Measurements from ENCODE around the gene CORO2A.
"Not testable (repeated sequence)": the region's sequence is repeated elsewhere in the genome, so short reads cannot be mapped to it uniquely, and the experiment has no call there.

Gene CORO2A

DNA sequence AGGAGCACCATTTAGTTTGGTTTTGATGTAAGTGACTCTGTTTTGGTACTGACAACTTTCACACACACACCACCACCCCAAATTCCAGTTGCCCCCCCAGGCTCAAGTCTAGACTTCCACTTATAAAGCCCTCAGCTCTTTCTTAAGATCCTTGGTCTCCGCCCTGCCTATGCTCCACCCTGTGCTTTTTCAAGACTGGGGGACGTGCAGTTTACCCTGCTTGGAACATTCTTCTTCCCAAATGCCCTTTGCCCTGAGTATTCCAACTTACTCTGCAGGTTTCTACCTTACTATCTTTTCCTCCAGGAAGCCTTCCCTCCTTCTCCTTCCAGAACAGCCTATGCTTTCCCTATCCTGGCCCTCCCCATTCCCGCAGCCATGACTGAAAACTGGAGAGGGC, 72.0 kb downstream of the CORO2A start:
- peaks cover 20% of the 10 kb centered on the region for H3K36me3 Mint-ChIP-seq (ENCODE audit: low read depth)
- H3K27me3 Mint-ChIP-seq (ENCODE audit: low read depth): no peaks in the 10 kb centered on the region
- no peaks in the 10 kb centered on the region for H3K9me3 Mint-ChIP-seq
- H3K4me3 Mint-ChIP-seq: peak overlapping the region; percentile 85
- peaks cover 40% of the 10 kb centered on the region for H3K4me1 Mint-ChIP-seq (ENCODE audit: low read depth)
- H3K27ac Mint-ChIP-seq: peak overlapping the region; percentile 77

DNA sequence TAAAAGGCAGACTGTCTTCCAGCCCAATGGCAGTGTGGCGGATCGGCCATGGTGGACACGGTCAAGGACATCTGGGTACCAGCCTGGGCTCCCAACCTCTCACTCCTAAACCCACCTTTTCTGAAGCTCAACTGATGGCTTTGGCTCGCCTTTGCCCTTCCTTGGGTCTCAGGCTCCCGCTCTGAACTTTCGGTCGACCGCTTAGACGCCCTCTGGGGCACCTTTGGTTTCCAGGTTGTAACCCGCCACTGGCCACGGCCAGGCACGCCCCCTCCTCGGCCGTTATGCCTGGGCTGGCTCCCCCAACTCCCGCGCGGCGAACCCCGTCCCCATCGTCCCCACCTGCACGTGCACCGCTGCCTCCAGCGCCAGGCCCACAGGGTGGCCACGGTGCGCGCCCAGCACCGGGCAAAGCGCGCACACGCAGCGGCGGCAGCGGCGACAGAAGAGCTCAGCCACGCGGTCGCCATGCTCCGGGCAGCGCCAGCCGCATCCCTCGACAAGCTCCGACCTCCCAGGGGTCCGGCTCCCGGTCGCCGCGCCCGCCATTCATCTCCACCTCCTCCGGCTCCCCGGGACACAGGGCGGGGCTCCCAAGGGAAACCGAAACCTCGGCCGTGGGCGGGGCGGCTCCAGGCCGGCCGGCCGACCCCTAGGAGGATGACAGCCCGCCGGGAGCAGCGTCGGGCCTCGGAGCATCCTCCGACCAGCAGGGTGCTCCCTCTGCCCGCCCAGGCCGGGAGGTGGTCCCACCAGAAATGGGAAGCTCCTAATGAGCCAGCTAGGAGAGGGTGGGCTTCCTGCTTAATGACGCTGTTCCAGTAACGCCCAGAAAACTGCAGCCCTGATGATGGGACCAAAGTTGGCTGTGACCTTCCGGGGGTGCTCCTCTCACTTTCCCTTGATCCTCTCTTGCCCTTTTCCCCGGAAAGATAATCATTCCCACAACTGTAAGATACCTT, 73.5 kb downstream of the CORO2A start, which contains the start of gene TRIM14:
Gene TRIM14 (minus strand): TSS at position 583 of the 962 bp plus-strand sequence. CDS start 34 bp downstream, at position 549.
- peaks cover 42% of the 10 kb centered on the region for H3K4me1 Mint-ChIP-seq (ENCODE audit: low read depth)
- H3K36me3 Mint-ChIP-seq (ENCODE audit: low read depth): peaks cover 19% of the 10 kb centered on the region
- H3K4me3 Mint-ChIP-seq: peak within 1 kb of the TSS; percentile 85
- peak within 1 kb of the TSS; percentile 90 for H3K27ac Mint-ChIP-seq
- no peaks in the 10 kb centered on the region for H3K9me3 Mint-ChIP-seq
- H3K27me3 Mint-ChIP-seq (ENCODE audit: low read depth): no peaks in the 10 kb centered on the region

DNA sequence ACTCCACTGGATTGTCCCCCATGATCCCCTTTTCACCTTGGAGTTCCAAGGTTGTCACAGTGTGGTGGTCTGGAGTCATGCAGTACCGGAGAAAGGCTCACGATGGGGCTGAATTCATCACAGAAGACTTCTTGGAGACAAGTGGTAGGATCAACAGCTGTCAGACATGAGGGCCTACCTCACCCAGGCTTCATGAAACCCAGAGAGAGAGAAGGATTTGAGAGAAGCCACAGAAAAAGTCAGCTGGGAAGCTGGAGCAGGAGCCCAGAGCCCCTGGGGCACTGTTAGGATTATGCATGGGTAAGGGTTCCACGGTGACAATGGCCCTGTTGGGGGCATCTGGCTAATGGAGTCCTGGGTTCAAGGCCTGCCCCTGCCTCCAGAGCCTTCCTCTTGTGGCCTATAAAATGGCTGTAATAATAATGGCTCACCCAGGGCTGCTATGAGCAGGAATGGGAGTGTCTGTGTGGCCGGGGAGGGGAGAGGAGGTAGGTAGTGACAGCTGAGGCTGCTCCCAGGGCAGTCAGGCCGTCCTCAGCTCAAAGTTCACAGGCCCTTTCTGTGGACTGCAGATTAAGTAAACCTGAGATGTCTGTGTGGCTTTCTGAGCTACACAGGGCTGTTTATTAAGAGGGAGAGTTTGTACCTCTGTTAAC, 74.3 kb downstream of the CORO2A start:
- H3K36me3 Mint-ChIP-seq (ENCODE audit: low read depth): peaks cover 22% of the 10 kb centered on the region
- peak overlapping the region; percentile 85 for H3K4me3 Mint-ChIP-seq
- H3K27me3 Mint-ChIP-seq (ENCODE audit: low read depth): no peaks in the 10 kb centered on the region
- H3K4me1 Mint-ChIP-seq (ENCODE audit: low read depth): peaks cover 44% of the 10 kb centered on the region
- no peaks in the 10 kb centered on the region for H3K9me3 Mint-ChIP-seq
- peak overlapping the region; percentile 90 for H3K27ac Mint-ChIP-seq

DNA sequence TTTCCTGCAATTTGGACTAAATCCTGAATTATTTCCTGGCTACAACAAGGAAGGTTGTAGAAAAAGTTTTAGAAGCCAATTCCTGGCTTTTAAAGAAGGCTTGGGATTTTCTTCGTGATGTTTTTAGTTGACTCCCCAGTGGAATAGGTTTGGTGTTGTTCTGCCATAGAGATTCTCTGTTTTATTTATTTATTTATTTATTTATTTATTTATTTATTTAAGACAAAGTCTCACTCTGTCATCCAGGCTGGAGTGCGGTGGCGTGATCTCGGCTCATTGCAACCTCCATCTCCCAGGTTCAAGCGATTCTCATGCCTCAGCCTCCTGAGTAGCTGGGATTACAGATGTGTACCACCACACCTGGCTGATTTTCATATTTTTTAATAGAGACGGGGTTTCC, 75.3 kb downstream of the CORO2A start:
- H3K4me3 Mint-ChIP-seq: peak overlapping the region; percentile 7
- H3K36me3 Mint-ChIP-seq (ENCODE audit: low read depth): peaks cover 24% of the 10 kb centered on the region
- H3K27ac Mint-ChIP-seq; H3K9me3 Mint-ChIP-seq; H3K27me3 Mint-ChIP-seq (ENCODE audit: low read depth): not testable (repeated sequence)
- peaks cover 45% of the 10 kb centered on the region for H3K4me1 Mint-ChIP-seq (ENCODE audit: low read depth)

DNA sequence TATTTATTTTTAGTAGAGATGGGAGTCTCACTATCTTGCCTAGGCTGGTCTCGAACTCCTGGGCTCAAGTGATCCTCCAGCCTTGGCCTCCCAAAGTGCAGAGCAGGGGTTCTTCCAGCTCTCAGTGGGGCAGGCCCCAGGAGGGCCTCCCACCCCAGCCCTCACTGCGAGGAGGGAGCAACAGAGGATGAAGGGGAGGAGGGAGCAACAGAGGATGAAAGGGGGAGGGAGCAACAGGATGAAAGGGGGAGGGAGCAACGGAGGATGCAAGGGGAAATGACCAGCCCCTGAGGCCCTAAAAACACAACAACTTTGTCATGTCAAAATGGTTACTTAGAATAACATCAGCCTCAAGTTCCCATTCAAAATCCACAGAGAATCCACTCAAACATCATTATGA, 83.4 kb downstream of the CORO2A start:
- H3K4me3 Mint-ChIP-seq: peak overlapping the region; percentile 62
- H3K4me1 Mint-ChIP-seq (ENCODE audit: low read depth): peaks cover 68% of the 10 kb centered on the region
- H3K9me3 Mint-ChIP-seq: peaks cover 4% of the 10 kb centered on the region
- peaks cover 70% of the 10 kb centered on the region for H3K36me3 Mint-ChIP-seq (ENCODE audit: low read depth)
- peak overlapping the region; percentile 96 for H3K27ac Mint-ChIP-seq
- no peaks in the 10 kb centered on the region for H3K27me3 Mint-ChIP-seq (ENCODE audit: low read depth)

DNA sequence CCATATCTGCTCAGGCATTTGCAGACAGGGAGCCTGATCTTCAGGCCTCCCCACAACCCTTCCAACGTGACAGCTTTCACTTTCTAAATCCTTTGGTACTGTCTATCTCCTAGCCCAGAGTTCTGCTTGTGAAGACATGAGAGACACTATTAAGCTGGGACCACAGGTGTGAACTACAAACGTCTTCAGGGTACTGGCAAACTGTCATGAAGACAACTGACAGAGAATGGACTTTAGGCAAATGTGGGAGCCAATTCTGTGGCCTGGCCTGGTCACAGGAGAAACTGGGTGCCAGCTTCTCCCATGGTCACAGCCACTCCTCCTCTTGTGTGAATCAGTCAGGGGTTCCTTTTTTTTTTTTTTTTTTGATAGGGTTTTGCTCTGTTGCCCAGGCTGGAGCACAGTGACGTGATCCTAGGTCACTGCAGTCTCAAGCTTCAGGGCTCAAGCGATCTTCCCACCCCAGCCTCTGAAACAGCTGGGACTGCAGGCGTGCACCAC, 83.9 kb downstream of the CORO2A start:
- H3K36me3 Mint-ChIP-seq (ENCODE audit: low read depth): peaks cover 71% of the 10 kb centered on the region
- H3K4me1 Mint-ChIP-seq (ENCODE audit: low read depth): peaks cover 72% of the 10 kb centered on the region
- peak overlapping the region; percentile 96 for H3K27ac Mint-ChIP-seq
- peaks cover 4% of the 10 kb centered on the region for H3K9me3 Mint-ChIP-seq
- no peaks in the 10 kb centered on the region for H3K27me3 Mint-ChIP-seq (ENCODE audit: low read depth)
- peak overlapping the region; percentile 32 for H3K4me3 Mint-ChIP-seq

DNA sequence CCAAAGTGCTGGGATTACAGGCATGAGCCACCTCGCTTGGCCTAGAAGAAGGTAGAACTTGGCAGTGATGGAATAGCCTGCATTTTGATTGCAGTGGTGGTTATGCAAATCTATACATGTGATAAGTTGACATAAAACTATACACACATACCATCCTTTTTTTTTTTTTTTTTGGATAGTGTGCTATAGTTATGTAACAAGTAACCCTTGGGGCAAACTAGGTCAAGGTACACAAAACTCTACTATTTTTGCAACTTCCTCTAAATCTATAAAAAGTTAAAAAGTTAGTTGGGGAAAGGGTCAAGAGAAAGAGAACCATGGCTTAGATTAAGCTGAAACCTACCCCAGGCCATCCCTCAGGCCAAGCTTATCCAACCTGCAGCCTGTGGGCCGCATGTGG, 84.5 kb downstream of the CORO2A start:
- no peak overlapping the region for H3K4me3 Mint-ChIP-seq
- H3K36me3 Mint-ChIP-seq (ENCODE audit: low read depth): peaks cover 70% of the 10 kb centered on the region
- peak overlapping the region; percentile 96 for H3K27ac Mint-ChIP-seq
- H3K27me3 Mint-ChIP-seq (ENCODE audit: low read depth): no peaks in the 10 kb centered on the region
- peaks cover 4% of the 10 kb centered on the region for H3K9me3 Mint-ChIP-seq
- peaks cover 70% of the 10 kb centered on the region for H3K4me1 Mint-ChIP-seq (ENCODE audit: low read depth)

DNA sequence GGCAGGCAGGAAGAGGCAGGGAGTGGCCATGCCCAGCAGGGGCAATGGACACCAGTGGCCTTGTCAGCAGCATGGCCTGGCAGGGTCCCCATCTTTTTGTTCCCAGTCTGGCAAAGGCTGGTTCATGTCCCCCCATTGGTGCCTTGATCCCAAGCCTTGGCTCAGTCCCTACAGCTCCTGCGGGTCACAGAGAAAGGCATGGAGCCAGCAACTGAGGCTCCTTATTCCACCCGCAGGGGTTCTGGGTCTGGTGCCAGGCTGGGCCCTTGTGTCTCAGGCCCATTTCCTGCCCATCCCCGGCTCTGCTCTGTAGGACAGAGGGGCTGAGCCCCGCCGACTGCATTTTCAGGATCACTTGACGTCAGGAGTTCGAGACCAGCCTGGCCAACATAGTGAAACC, 87.4 kb downstream of the CORO2A start:
- no peaks in the 10 kb centered on the region for H3K27me3 Mint-ChIP-seq (ENCODE audit: low read depth)
- H3K27ac Mint-ChIP-seq: peak overlapping the region; percentile 94
- H3K4me3 Mint-ChIP-seq: peak overlapping the region; percentile 14

DNA sequence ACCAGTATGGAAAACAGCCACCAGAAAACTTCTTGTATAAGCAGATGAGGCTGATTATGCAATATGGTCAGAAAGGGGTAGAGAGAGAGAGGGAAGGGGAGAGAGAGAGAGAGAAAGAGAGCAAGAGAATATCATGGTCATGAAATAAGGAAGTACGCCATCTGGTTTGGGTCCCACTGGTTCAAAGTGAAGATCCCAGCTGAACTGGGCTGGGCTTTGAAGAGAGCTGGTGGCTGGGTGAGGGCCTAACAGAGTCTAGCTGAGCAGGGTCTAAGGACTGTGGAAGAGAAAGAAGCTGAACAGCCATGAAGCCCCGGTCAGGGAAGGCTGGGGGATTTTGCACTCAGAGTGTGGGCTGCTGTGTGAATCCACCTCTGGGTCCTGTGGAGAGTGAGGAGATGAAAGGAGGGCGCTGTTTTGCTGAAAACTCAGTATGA, 88.0 kb downstream of the CORO2A start:
- Mint-ChIP-seq H3K4me1 (ENCODE audit: low read depth) (peaks cover 75% of the 10 kb centered on the region), H3K36me3 (ENCODE audit: low read depth) (peaks cover 61% of the 10 kb centered on the region), H3K4me3 (peak overlapping the region; percentile 78), H3K27ac (peak overlapping the region; percentile 94), H3K9me3 (no peaks in the 10 kb centered on the region), H3K27me3 (ENCODE audit: low read depth) (no peaks in the 10 kb centered on the region)

More for the DNA sequence above, 87.4 kb downstream of the CORO2A start:
- no peaks in the 10 kb centered on the region for H3K9me3 Mint-ChIP-seq
- peaks cover 61% of the 10 kb centered on the region for H3K36me3 Mint-ChIP-seq (ENCODE audit: low read depth)
- peaks cover 76% of the 10 kb centered on the region for H3K4me1 Mint-ChIP-seq (ENCODE audit: low read depth)

DNA sequence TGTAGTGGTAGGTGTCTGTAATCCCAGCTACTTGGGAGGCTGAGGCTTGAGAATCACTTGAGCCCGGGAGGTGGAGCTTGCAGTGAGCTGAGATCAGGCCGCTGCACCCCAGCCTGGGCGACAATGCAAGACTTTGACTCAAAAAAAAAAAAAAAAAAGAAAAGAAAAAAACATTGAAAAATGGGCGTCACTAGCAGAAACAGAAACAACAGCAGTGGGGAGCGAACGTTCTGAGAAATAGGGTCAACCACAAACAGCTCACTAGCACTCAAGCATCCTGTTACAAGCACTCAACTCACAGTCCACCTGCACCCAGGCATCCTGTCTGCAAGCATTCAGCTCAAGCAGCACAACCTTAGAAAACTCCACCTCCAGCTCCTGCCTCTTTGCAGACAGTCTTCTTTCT, 90.6 kb downstream of the CORO2A start:
- peak overlapping the region; percentile 93 for H3K27ac Mint-ChIP-seq
- H3K27me3 Mint-ChIP-seq (ENCODE audit: low read depth): no peaks in the 10 kb centered on the region
- peaks cover 67% of the 10 kb centered on the region for H3K4me1 Mint-ChIP-seq (ENCODE audit: low read depth)
- H3K4me3 Mint-ChIP-seq: peak overlapping the region; percentile 74
- H3K9me3 Mint-ChIP-seq: no peaks in the 10 kb centered on the region
- H3K36me3 Mint-ChIP-seq (ENCODE audit: low read depth): peaks cover 61% of the 10 kb centered on the region

DNA sequence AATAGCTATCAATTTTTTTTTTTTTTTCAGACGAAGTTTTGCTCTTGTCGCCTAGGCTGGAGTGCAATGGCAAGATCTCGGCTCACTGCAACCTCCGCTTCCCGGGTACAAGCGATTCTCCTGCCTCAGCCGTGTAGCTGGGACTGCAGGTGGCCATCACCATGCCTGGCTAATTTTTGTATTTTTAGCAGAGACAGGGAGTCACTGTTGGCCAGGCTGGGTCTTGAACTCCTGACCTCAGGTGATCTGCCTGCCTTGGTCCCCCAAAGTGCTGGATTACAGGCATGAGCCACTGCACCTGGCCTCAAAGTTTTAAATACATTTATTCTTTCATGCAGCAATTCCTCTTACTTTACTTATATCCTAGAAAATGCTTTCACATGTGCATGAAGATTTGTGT, 91.0 kb downstream of the CORO2A start:
- peak overlapping the region; percentile 74 for H3K4me3 Mint-ChIP-seq
- H3K27ac Mint-ChIP-seq: peak overlapping the region; percentile 93
- H3K36me3 Mint-ChIP-seq (ENCODE audit: low read depth): peaks cover 61% of the 10 kb centered on the region
- peaks cover 69% of the 10 kb centered on the region for H3K4me1 Mint-ChIP-seq (ENCODE audit: low read depth)
- H3K27me3 Mint-ChIP-seq (ENCODE audit: low read depth): no peaks in the 10 kb centered on the region
- no peaks in the 10 kb centered on the region for H3K9me3 Mint-ChIP-seq

DNA sequence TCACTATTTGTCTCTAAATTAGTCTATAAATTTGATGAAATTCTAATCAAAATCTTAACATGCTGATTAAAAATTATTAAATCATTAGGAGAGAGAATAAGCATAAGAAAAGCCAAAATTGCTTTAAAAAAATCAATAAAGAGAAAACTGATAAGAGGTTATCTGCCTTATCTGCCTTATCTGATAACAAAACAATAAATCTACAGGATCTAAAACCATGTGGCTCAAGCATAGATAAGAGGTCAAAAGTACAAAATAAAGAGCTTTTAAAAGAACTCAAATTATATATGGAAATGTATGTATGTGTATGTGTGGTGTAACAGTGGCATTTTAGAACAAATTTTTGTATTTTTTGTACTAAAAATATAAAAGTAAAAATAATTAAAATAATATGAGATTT, 92.0 kb downstream of the CORO2A start:
- Mint-ChIP-seq H3K4me1 (ENCODE audit: low read depth) (peaks cover 68% of the 10 kb centered on the region), H3K4me3 (no peak overlapping the region)

DNA sequence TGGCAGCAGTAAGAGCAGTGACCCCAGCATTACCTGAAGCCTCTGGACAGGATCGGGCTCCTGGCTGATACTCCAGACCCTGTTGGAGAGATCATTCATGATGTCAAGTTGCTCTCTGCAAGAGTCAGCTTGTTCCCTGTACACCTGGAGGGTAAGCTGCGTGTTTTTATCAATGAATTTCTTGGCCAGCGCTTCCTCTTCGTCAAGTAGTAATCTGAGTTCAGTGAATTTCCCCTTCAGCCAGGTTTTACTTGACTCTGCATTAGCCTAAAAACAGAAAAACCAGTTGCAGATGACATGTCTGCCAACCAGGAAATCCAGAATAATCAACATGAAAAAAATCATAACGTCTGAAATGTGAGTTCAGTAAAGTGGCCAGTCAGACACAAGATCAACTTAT, 92.5 kb downstream of the CORO2A start:
- peak overlapping the region; percentile 90 for H3K27ac Mint-ChIP-seq
- H3K27me3 Mint-ChIP-seq (ENCODE audit: low read depth): no peaks in the 10 kb centered on the region
- peaks cover 68% of the 10 kb centered on the region for H3K4me1 Mint-ChIP-seq (ENCODE audit: low read depth)
- peaks cover 57% of the 10 kb centered on the region for H3K36me3 Mint-ChIP-seq (ENCODE audit: low read depth)
- H3K9me3 Mint-ChIP-seq: no peaks in the 10 kb centered on the region
- H3K4me3 Mint-ChIP-seq: peak overlapping the region; percentile 61

More for the DNA sequence above, 92.0 kb downstream of the CORO2A start:
- Mint-ChIP-seq H3K27me3 (ENCODE audit: low read depth) (no peaks in the 10 kb centered on the region), H3K27ac (peak overlapping the region; percentile 90), H3K9me3 (no peaks in the 10 kb centered on the region), H3K36me3 (ENCODE audit: low read depth) (peaks cover 54% of the 10 kb centered on the region)

DNA sequence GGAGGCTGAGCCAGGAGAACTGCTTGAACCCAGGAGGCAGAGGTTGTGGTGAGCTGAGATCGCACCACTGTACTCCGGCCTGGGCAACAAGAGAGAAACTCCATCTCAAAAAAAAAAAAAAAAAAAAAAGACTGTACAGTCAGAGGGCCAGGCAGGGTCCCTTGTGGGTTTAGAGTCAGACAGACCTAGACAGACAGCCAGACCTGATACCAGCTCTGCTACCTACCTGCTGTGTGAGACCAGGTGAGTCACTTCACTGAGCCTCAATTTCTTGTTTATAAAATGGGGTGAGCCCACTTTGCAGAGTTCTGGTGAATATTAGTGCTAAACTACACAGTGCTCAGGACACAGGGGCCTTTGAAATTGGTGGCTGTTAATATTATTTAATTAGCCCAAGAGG, 93.1 kb downstream of the CORO2A start:
- Mint-ChIP-seq H3K4me3 (no peak overlapping the region), H3K27me3 (ENCODE audit: low read depth) (no peaks in the 10 kb centered on the region), H3K36me3 (ENCODE audit: low read depth) (peaks cover 53% of the 10 kb centered on the region), H3K9me3 (no peaks in the 10 kb centered on the region), H3K27ac (peak overlapping the region; percentile 90), H3K4me1 (ENCODE audit: low read depth) (peaks cover 65% of the 10 kb centered on the region)
